Neuronal stem cell (in vitro differentiated cells): ENCODE results near the gene PRMT9.

Experiments used
- DNase-seq: peaks from one replicate; pipeline ENCODE4 v3.0.0-alpha.2; 2013; ENCODE audit warnings: low spot score
- H2AFZ ChIP-seq: one replicate; pipeline ENCODE4 v1.6.1; 2013; ENCODE audit warnings: mild to moderate bottlenecking, low read length, inconsistent platforms
- H2AK5ac ChIP-seq: 2 replicates; pipeline ENCODE4 v1.6.1; 2013; ENCODE audit warnings: low read depth, mild to moderate bottlenecking, inconsistent platforms, low read length, moderate library complexity, mixed read lengths
- H2BK120ac ChIP-seq: 2 replicates; pipeline ENCODE4 v1.6.1; 2013; ENCODE audit warnings: low read depth, mild to moderate bottlenecking, inconsistent platforms, low read length, moderate library complexity, mixed read lengths
- H2BK12ac ChIP-seq: one replicate; pipeline ENCODE4 v1.6.1; 2013; ENCODE audit warnings: low read length, inconsistent platforms
- H2BK15ac ChIP-seq: 2 replicates; pipeline ENCODE4 v1.6.1; 2013; ENCODE audit warnings: mild to moderate bottlenecking, low read length, inconsistent platforms, mixed read lengths
- H2BK5ac ChIP-seq: one replicate; pipeline ENCODE4 v1.6.1; 2013; ENCODE audit warnings: inconsistent platforms, mild to moderate bottlenecking, low read length, moderate library complexity
- H3K14ac ChIP-seq: one replicate; pipeline ENCODE4 v1.6.1; 2013; ENCODE audit warnings: low read length, inconsistent platforms
- H3K18ac ChIP-seq: 2 replicates; pipeline ENCODE4 v1.6.1; 2013; ENCODE audit warnings: low read length, inconsistent platforms
- H3K23ac ChIP-seq: 2 replicates; pipeline ENCODE4 v1.6.1; 2013; ENCODE audit warnings: low read depth, mild to moderate bottlenecking, mixed read lengths, low read length, inconsistent platforms; ENCODE audit not compliant: poor library complexity
- H3K27ac ChIP-seq: replicated peaks from 3 replicates; pipeline ENCODE4 v1.5.1; 2013; ENCODE audit warnings: low read length, inconsistent platforms
- H3K27me3 ChIP-seq, 3 experiments: 2 replicates each; pipeline ENCODE4 v1.6.1; 2013; ENCODE audit warnings: low read length in 3 of 3, mild to moderate bottlenecking in 2 of 3, inconsistent platforms in 1 of 3, low read depth in 1 of 3, mixed read lengths in 1 of 3, moderate library complexity in 1 of 3; ENCODE audit not compliant: control insufficient read depth in 3 of 3, insufficient read depth in 3 of 3
- H3K36me3 ChIP-seq, 2 donors: replicated peaks in 1 of 2; 2 replicates each; pipeline ENCODE4 v1.6.1; 2013; ENCODE audit warnings: low read length in 2 of 2; ENCODE audit not compliant: control insufficient read depth in 2 of 2, insufficient read depth in 2 of 2
- H3K4ac ChIP-seq: 2 replicates; pipeline ENCODE4 v1.6.1; 2013; ENCODE audit warnings: inconsistent platforms, mild to moderate bottlenecking, low read length, moderate library complexity
- H3K4me1 ChIP-seq, 2 donors: 1 replicate in 1 of 2; 2 replicates in 1 of 2; pipeline ENCODE4 v1.6.1; 2013; ENCODE audit warnings: low read length in 2 of 2, low read depth in 1 of 2; ENCODE audit not compliant: control insufficient read depth in 2 of 2, insufficient read depth in 1 of 2
- H3K4me2 ChIP-seq: one replicate; pipeline ENCODE4 v1.6.1; 2013; ENCODE audit warnings: mild to moderate bottlenecking, low read length, inconsistent platforms; ENCODE audit not compliant: insufficient read depth, poor library complexity, severe bottlenecking
- H3K4me3 ChIP-seq, 2 donors: 2 replicates each; pipeline ENCODE4 v1.5.1; 2013; ENCODE audit warnings: low read length in 2 of 2, mild to moderate bottlenecking in 2 of 2, inconsistent platforms in 1 of 2, moderate library complexity in 1 of 2
- H3K79me1 ChIP-seq: one replicate; pipeline ENCODE4 v1.6.1; 2013; ENCODE audit warnings: low read depth, mild to moderate bottlenecking, inconsistent platforms, low read length, moderate library complexity
- H3K9ac ChIP-seq: one replicate; pipeline ENCODE4 v1.6.1; 2013; ENCODE audit warnings: mild to moderate bottlenecking, low read depth, low read length, inconsistent platforms; ENCODE audit not compliant: poor library complexity
- H3K9me3 ChIP-seq, 2 donors: replicated peaks in 1 of 2; 2 replicates each; pipeline versions ENCODE3 to v1.6.1; 2013; ENCODE audit warnings: low read length in 2 of 2, mild to moderate bottlenecking in 2 of 2, inconsistent platforms in 1 of 2, low read depth in 1 of 2, mixed read lengths in 1 of 2, moderate library complexity in 1 of 2; ENCODE audit not compliant: control insufficient read depth in 2 of 2, insufficient read depth in 1 of 2
- H4K8ac ChIP-seq: one replicate; pipeline ENCODE4 v1.6.1; 2013; ENCODE audit warnings: low read depth, mild to moderate bottlenecking, inconsistent platforms, low read length, moderate library complexity
- H4K91ac ChIP-seq: one replicate; pipeline ENCODE4 v1.6.1; 2013; ENCODE audit warnings: low read length, low read depth, mild to moderate bottlenecking, inconsistent platforms; ENCODE audit not compliant: poor library complexity
- WGBS, 2 donors: extraction: QIAGEN DNeasy Blood & Tissue Kit; methylation state at CpG; one replicate each; pipeline ENCODE4 v1.1.7; 2013; ENCODE audit warnings: missing lambda C conversion rate in 2 of 2, mixed read lengths in 1 of 2; ENCODE audit not compliant: insufficient read length in 2 of 2, insufficient replicate concordance in 1 of 2; ENCODE audit errors: extremely low coverage in 2 of 2; 5-methylcytosine and 5-hydroxymethylcytosine counted together

Gene PRMT9

DNA sequence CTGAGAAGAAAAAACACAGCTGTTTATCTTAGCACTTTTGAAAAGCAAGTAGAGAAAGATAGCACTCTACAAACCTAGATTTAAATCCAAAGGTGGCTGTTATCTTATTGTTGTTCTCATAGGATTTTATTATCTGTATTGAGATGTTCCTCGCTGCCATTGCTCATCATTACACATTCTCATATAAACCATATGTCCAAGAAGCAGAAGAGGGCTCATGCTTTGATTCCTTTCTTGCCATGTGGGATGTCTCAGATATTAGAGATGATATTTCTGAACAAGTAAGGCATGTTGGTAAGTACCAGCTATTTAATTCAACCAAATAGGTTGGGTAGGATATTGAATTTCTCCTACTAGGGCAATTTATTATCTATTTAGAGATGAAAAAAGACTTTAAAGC is 50.3 kb downstream of the PRMT9 start:
- WGBS, 2 donors: no CpG with 5 or more reads among the region's 1 CpG
- no peak overlapping the region for H2AK5ac ChIP-seq
- no peak overlapping the region for H2BK12ac ChIP-seq
- H3K9me3 ChIP-seq: peaks cover 0 to 7% of the 10 kb centered on the region in 2 donors
- H3K79me1 ChIP-seq: no peaks in the 10 kb centered on the region
- no peak overlapping the region for H2BK15ac ChIP-seq
- H3K36me3 ChIP-seq: peaks cover 4 to 98% of the 10 kb centered on the region in 2 donors
- no peak overlapping the region for H3K14ac ChIP-seq
- no peak overlapping the region for H3K9ac ChIP-seq
- H3K27ac ChIP-seq: no peak overlapping the region
- H3K4me3 ChIP-seq: no peak overlapping the region
- H2AFZ ChIP-seq: no peak overlapping the region
- H3K23ac ChIP-seq: no peak overlapping the region
- no peak overlapping the region for H3K18ac ChIP-seq
- no peak overlapping the region for H2BK5ac ChIP-seq
- H4K91ac ChIP-seq: no peak overlapping the region
- H4K8ac ChIP-seq: no peak overlapping the region
- H3K27me3 ChIP-seq: no peaks in the 10 kb centered on the region
- no peak overlapping the region for H2BK120ac ChIP-seq
- no peak overlapping the region for H3K4ac ChIP-seq
- no peak overlapping the region for H3K4me2 ChIP-seq
- no peak for DNase-seq
- no peaks in the 10 kb centered on the region for H3K4me1 ChIP-seq

DNA sequence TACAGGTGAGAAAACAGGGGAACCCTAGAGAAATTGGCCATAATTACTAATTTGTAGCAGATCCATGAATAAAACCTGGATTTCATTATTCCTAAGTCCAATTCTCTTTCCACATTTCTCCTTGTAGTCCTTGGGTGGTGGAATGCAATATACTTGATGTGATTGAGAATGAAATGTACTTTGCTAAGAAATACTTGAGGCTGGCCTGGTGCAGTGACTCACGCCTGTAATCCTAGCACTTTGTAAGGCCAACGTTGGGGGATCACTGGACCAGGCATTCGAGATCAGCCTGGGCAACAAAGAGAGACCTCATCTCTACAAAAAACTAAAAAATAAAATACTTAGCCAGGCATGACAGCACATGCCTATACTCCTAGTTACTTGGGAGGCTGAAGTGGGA is 50.9 kb downstream of the PRMT9 start:
- H3K4me2 ChIP-seq: no peak overlapping the region
- H3K4me3 ChIP-seq: no peak overlapping the region
- no peak overlapping the region for H3K9ac ChIP-seq
- DNase-seq: no peak
- H4K91ac ChIP-seq: no peak overlapping the region
- no peaks in the 10 kb centered on the region for H3K4me1 ChIP-seq
- H3K9me3 ChIP-seq: peaks cover 0 to 7% of the 10 kb centered on the region in 2 donors
- no peak overlapping the region for H2AK5ac ChIP-seq
- H3K27ac ChIP-seq: no peak overlapping the region
- no peak overlapping the region for H3K4ac ChIP-seq
- no peak overlapping the region for H2BK120ac ChIP-seq
- H2BK5ac ChIP-seq: no peak overlapping the region
- no CpG with 5 or more reads among the region's 3 CpGs for WGBS, 2 donors
- H3K23ac ChIP-seq: no peak overlapping the region
- H3K36me3 ChIP-seq: peaks cover 3 to 98% of the 10 kb centered on the region in 2 donors
- H2BK12ac ChIP-seq: no peak overlapping the region
- H3K14ac ChIP-seq: no peak overlapping the region
- H2BK15ac ChIP-seq: no peak overlapping the region
- no peak overlapping the region for H4K8ac ChIP-seq
- H3K79me1 ChIP-seq: no peaks in the 10 kb centered on the region
- H3K18ac ChIP-seq: no peak overlapping the region
- no peaks in the 10 kb centered on the region for H3K27me3 ChIP-seq
- H2AFZ ChIP-seq: no peak overlapping the region

- peaks cover 3 to 98% of the 10 kb centered on the region in 2 donors for H3K36me3 ChIP-seq
These were observed 53.9 kb downstream of the PRMT9 start for GRCh38 chr4:147629783-147630730.

DNA sequence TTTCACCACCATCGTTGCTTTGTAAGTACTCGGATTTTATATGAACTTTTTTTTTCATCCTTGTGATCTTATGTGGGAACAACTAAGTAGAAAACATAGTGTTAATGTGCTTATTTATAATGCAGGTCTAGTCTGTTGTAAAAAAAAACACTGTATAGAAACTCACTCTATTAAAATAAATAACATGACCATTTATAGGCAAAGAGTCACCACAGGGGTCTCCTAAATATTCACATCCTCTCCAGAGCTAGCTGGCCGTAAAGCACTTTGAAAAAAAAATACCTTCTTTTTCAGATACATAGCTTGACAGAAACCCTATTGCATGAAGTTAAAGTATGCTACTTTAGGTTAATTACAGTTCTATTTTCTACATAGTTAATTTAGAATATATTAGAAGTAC is 55.5 kb downstream of the PRMT9 start:
- WGBS, 2 donors: no CpG with 5 or more reads among the region's 3 CpGs
- no peaks in the 10 kb centered on the region for H3K27me3 ChIP-seq
- H2BK120ac ChIP-seq: no peak overlapping the region
- no peak overlapping the region for H2BK12ac ChIP-seq
- H3K27ac ChIP-seq: no peak overlapping the region
- no peak overlapping the region for H2AFZ ChIP-seq
- H3K36me3 ChIP-seq: peaks cover 0 to 99% of the 10 kb centered on the region in 2 donors
- H2AK5ac ChIP-seq: no peak overlapping the region
- H4K8ac ChIP-seq: no peak overlapping the region
- H3K23ac ChIP-seq: no peak overlapping the region
- no peak overlapping the region for H3K9ac ChIP-seq
- no peaks in the 10 kb centered on the region for H3K9me3 ChIP-seq
- no peak overlapping the region for H4K91ac ChIP-seq
- no peak overlapping the region for H3K4ac ChIP-seq
- H3K4me1 ChIP-seq: no peaks in the 10 kb centered on the region
- no peak overlapping the region for H3K18ac ChIP-seq
- H2BK5ac ChIP-seq: no peak overlapping the region
- no peak overlapping the region for H3K4me2 ChIP-seq
- H3K79me1 ChIP-seq: no peaks in the 10 kb centered on the region
- H3K4me3 ChIP-seq: no peak overlapping the region
- H3K14ac ChIP-seq: no peak overlapping the region
- H2BK15ac ChIP-seq: no peak overlapping the region
- no peak for DNase-seq

More at GRCh38 chr4:147629783-147630730, 53.9 kb downstream of the PRMT9 start:
- no peak overlapping the region for H3K4me2 ChIP-seq
- H3K4me1 ChIP-seq: no peaks in the 10 kb centered on the region
- H3K4ac ChIP-seq: no peak overlapping the region
- H2BK12ac ChIP-seq: no peak overlapping the region
- no peak overlapping the region for H2BK5ac ChIP-seq
- H2BK120ac ChIP-seq: no peak overlapping the region
- no peak for DNase-seq
- H3K27ac ChIP-seq: no peak overlapping the region
- no peaks in the 10 kb centered on the region for H3K27me3 ChIP-seq
- H3K79me1 ChIP-seq: no peaks in the 10 kb centered on the region
- no peak overlapping the region for H3K9ac ChIP-seq
- no peak overlapping the region for H3K18ac ChIP-seq
- no peaks in the 10 kb centered on the region for H3K9me3 ChIP-seq
- H3K23ac ChIP-seq: no peak overlapping the region
- H3K14ac ChIP-seq: no peak overlapping the region
- no peak overlapping the region for H3K4me3 ChIP-seq
- H2AK5ac ChIP-seq: no peak overlapping the region
- WGBS, 2 donors: no CpG with 5 or more reads among the region's 1 CpG
- H4K91ac ChIP-seq: no peak overlapping the region
- no peak overlapping the region for H2AFZ ChIP-seq
- H2BK15ac ChIP-seq: no peak overlapping the region
- H4K8ac ChIP-seq: no peak overlapping the region
